H1 (cell line): ENCODE measurements around the gene AP1M2. TPM values are rescaled to one million over a fixed set of nuclear protein-coding genes. Genes with fewer than 3 reads are reported as not detected.
A peak's percentile ranks its signal among the peaks of the same experiment; 100 is the strongest.

Experiments used
- CBX8 ChIP-seq: fragments of 300-800, 300-1000 bp; sonication (generic); IDR thresholded peaks from 2 replicates; pipeline ENCODE4 v1.7.1; 2016; ENCODE audit warnings: low read depth, low read length, borderline replicate concordance
- EP300 ChIP-seq, 2 experiments: IDR thresholded peaks; 1 replicate in 1 of 2; 2 replicates in 1 of 2; pipeline ENCODE4 v1.6.1; 2011 to 2012; ENCODE audit warnings: low read depth in 2 of 2, low read length in 2 of 2, mild to moderate bottlenecking in 2 of 2, borderline replicate concordance in 1 of 2, inconsistent platforms in 1 of 2, moderate library complexity in 1 of 2
- KDM5A ChIP-seq: fragments of 200-600 bp; IDR thresholded peaks from 2 replicates; pipeline ENCODE4 v1.7.1; 2012; ENCODE audit warnings: mild to moderate bottlenecking, low read length, inconsistent platforms, mixed read lengths
- MAFK ChIP-seq: IDR thresholded peaks from 2 replicates; pipeline ENCODE4 v1.6.1; 2012; ENCODE audit warnings: low read depth, mild to moderate bottlenecking, improper control_type of control experiment, low read length
- MAX ChIP-seq: IDR thresholded peaks from 2 replicates; pipeline ENCODE4 v1.6.1; 2012; ENCODE audit warnings: inconsistent platforms
- NRF1 ChIP-seq: IDR thresholded peaks from 2 replicates; pipeline ENCODE4 v1.6.1; 2011; ENCODE audit warnings: mild to moderate bottlenecking, low read depth, low read length, improper control_type of control experiment
- POLR2A ChIP-seq, 2 experiments: IDR thresholded peaks; 1 replicate in 1 of 2; 2 replicates in 1 of 2; pipeline ENCODE4 v1.6.1; 2011; ENCODE audit warnings: low read depth in 2 of 2, low read length in 2 of 2, mild to moderate bottlenecking in 2 of 2; ENCODE audit errors: control extremely low read depth in 1 of 2
- RAD21 ChIP-seq, 2 experiments: IDR thresholded peaks in 1 of 2; conservative IDR thresholded peaks in 1 of 2; 2 replicates each; pipeline ENCODE4 v1.6.1; 2011; ENCODE audit warnings: low read depth in 2 of 2, low read length in 2 of 2, improper control_type of control experiment in 1 of 2, inconsistent platforms in 1 of 2, mild to moderate bottlenecking in 1 of 2, moderate library complexity in 1 of 2
- SAP30 ChIP-seq: fragments of 300-600 bp; sonication (generic); IDR thresholded peaks from 2 replicates; pipeline ENCODE4 v1.7.1; 2012; ENCODE audit warnings: low read length, moderate library complexity, mild to moderate bottlenecking, inconsistent platforms; ENCODE audit not compliant: insufficient read depth, insufficient replicate concordance
- SP2 ChIP-seq: IDR thresholded peaks from 2 replicates; pipeline ENCODE4 v1.6.1; 2012; ENCODE audit warnings: mild to moderate bottlenecking, low read length, inconsistent platforms
- USF2 ChIP-seq: IDR thresholded peaks from 2 replicates; pipeline ENCODE4 v1.6.1; 2011; ENCODE audit warnings: low read length, improper control_type of control experiment
- polyA plus RNA-seq, 7 experiments: library from polyadenylated mRNA; depleted of rRNA in 3 of 7; stranded (reverse) in 5 of 7; unstranded in 2 of 7; fragments of >200 nt in 5 of 7; fragments of 200-250 nt in 2 of 7; gene quantifications; 1 replicate in 5 of 7; 2 replicates in 1 of 7; 4 replicates in 1 of 7; pipeline versions ENCODE4 v1.2.1 to v1.2.3, GENCODE V29; 2011 to 2013; ENCODE audit warnings: missing spikeins in 2 of 7, mixed read lengths in 2 of 7
- total RNA-seq: library from RNA; stranded (reverse); fragmentation: NEBNext Ultra II Directional; extraction: Animal tissue kit (Norgen Biotek cat#: 25700); gene quantifications from 2 replicates; pipeline ENCODE4 v1.2.1, GENCODE V29; 2021

AP1M2 gene
- total and polyA plus RNA-seq, 2 of the 8 experiments (the other 6 are each of a cell fraction or from before 2014, with no cell fraction given) = 140 to 161 TPM

DNA sequence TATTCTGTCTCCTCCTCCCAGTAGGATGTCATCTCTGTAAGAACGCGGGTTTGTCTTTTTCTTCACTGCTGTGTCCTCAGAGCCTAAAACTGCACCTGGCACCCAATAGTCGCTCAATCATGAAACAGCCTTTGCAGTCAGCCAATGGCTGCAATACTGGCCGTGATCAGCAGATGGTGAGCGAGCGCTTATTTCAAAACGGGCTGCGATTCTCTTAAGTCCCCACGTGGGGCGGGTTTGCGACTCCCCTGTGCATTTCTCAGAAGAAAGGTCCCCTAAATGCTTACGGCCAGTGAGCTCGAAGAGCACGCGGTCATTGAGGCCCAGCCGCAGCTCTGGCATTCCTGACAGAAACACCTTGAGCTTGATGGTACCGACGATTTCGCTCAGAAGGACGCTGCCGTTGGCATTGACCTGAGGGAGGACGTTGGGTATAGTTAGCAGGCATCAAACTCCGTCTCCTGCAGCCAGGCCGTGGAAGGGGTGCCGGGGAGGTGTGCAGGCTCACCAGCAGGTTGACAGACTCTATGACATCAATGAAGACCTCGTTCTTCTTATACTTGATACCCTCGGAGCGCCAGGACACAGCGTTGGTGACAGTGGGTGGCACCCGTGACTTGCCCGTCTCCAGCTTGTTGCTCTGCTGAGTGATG is 6.0 kb downstream of the AP1M2 start (continued):
- peak; percentile 96 to 97 for TF ChIP-seq RAD21 (IDR thresholded peaks at IDR 0.05 in 1 of 2, conservative IDR thresholded peaks at IDR 0.05 in 1 of 2; ENCODE audit: low read depth in 2 of 2, low read length in 2 of 2)
- TF ChIP-seq USF2 = no peak
- TF ChIP-seq SAP30 = no peak
- no peak for TF ChIP-seq NRF1
- TF ChIP-seq KDM5A = no peak
- no peak for TF ChIP-seq POLR2A (IDR thresholded peaks at IDR 0.05; ENCODE audit: control extremely low read depth in 1 of 2, low read depth in 2 of 2, low read length in 2 of 2)
- TF ChIP-seq SP2 = no peak
- no peak for TF ChIP-seq MAFK
- peak; percentile 92 for TF ChIP-seq MAX
- no peak for TF ChIP-seq CBX8
- TF ChIP-seq EP300 (IDR thresholded peaks at IDR 0.05; ENCODE audit: borderline replicate concordance in 1 of 2, low read depth in 2 of 2, low read length in 2 of 2) = no peak
